HG02885 (cell line): Measurements from ENCODE around the gene IQSEC3.
A peak's percentile ranks its signal among the peaks of the same experiment; 100 is the strongest.
"Not testable (repeated sequence)": the region's sequence is repeated elsewhere in the genome, so short reads cannot be mapped to it uniquely, and the experiment has no call there.

Source experiments
- ATAC-seq: cut with Tn5 transposase; IDR thresholded peaks from one replicate; pipeline ENCODE4 v1.9.1; 2021; ENCODE audit warnings: mild to moderate bottlenecking; ENCODE audit not compliant: unreplicated experiment, poor library complexity

IQSEC3 gene

GRCh38 chr12:175250-175649, 108.7 kb downstream of the IQSEC3 start:
- ATAC-seq: no peak

- no peak for ATAC-seq
Measured at GRCh38 chr12:175759-176158, 109.2 kb downstream of the IQSEC3 start.

- no peak for ATAC-seq
Measured at GRCh38 chr12:176321-177181, 110.0 kb downstream of the IQSEC3 start.

GRCh38 chr12:177336-177979, 110.9 kb downstream of the IQSEC3 start:
- no peak for ATAC-seq

- no peak for ATAC-seq
Measured at GRCh38 chr12:177980-178828, 111.6 kb downstream of the IQSEC3 start.

GRCh38 chr12:178829-179109, 112.2 kb downstream of the IQSEC3 start:
- ATAC-seq: no peak

- ATAC-seq: no peak
Measured at GRCh38 chr12:179131-179884, 112.7 kb downstream of the IQSEC3 start.

GRCh38 chr12:179885-180284, 113.3 kb downstream of the IQSEC3 start:
- ATAC-seq: no peak

GRCh38 chr12:180445-180844, 113.9 kb downstream of the IQSEC3 start:
- peak; percentile 76 for ATAC-seq

- no peak for ATAC-seq
Measured at GRCh38 chr12:181921-182320, 115.4 kb downstream of the IQSEC3 start.

- no peak for ATAC-seq
Measured at GRCh38 chr12:182381-182892, 115.9 kb downstream of the IQSEC3 start.

- ATAC-seq: no peak
Measured at GRCh38 chr12:184811-185575, 118.4 kb downstream of the IQSEC3 start.

GRCh38 chr12:185576-185955, 119.0 kb downstream of the IQSEC3 start:
- no peak for ATAC-seq

GRCh38 chr12:186006-186625, 119.5 kb downstream of the IQSEC3 start:
- ATAC-seq: no peak

GRCh38 chr12:187986-188909, 121.7 kb downstream of the IQSEC3 start:
- not testable (repeated sequence) for ATAC-seq

- no peak for ATAC-seq
Measured at GRCh38 chr12:188910-189621, 122.5 kb downstream of the IQSEC3 start.

GRCh38 chr12:189622-189962, 123.0 kb downstream of the IQSEC3 start:
- ATAC-seq: no peak

GRCh38 chr12:190881-191280, 124.3 kb downstream of the IQSEC3 start:
- no peak for ATAC-seq
